CD4-positive, alpha-beta T cell treated with Interferon gamma for 1 hour (primary cell): ENCODE results near the gene DLGAP1.

Experiments used
- DNase-seq: peaks from one replicate; pipeline ENCODE4 v3.0.0-alpha.2; 2020

Gene DLGAP1

DNA sequence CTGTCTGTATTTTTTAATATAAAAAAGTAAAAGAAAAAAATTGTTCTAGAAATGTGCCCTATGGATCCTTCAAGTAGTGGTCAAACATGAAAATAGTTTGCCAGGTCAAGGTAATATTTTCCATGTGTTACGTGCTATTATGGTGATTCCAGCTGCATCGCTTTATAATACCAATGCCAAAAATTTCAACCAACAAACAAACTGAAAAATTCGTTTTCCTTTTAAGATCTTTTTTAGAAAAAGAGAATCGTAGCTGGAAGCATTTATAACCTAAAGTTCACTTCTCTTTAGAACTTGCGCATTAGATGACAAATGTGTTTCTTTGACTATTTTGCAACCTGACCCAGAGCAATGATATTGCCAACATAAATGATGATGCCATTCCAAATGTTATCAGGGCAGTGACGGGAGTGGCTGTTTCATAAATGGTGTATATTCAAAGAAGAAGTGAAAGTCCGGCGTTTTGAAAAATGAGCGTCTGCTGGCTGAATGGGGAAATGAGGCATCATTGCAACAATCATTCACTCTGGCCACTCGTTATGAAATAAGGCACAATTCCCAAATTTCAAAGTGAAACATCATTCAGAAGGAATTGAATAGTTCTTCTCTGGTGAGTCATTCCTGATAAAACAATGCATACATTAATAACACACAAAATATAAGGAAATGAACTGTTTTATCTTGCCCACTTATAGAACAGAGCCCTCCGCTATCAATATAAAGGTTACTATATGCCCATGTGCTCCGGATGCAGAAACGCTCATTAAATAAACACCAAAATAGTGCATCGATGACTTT, 707.7 kb downstream of the DLGAP1 start:
- DNase-seq = peak; percentile 45

DNA sequence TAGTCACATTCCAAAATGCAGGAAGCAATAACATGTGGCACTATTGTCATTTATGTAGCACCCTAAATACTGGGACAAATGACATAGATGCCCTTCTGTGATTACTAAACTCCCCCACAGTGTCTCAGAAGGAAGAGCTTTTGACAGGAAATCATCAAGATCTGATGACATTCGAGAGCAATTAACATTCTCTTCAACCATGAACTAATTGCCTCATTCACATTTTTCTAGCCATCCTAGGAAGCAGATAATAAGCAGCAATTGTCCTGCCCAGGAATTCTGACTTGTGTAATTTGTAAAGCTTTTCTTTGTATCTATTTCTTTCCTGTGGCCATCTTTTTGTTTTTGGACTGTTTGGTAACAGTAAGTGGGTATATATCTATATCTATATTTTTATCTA, 712.6 kb downstream of the DLGAP1 start:
- no peak for DNase-seq

DNA sequence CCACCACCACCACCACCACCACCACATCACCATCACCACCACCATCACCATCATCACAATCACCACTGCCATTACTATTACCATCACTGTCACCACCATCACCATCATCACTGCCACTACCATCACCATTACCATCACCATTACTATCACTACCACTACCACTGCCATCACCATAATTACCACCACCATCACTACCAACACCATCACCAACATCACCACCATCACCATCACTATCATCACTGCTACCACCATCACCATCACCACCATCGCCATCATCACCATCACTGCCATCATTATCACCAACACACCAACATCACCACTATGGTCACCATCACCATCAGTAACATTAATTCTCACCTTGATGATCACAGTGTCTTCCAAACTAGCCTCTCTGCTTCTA, 713.8 kb downstream of the DLGAP1 start:
- DNase-seq = no peak

DNA sequence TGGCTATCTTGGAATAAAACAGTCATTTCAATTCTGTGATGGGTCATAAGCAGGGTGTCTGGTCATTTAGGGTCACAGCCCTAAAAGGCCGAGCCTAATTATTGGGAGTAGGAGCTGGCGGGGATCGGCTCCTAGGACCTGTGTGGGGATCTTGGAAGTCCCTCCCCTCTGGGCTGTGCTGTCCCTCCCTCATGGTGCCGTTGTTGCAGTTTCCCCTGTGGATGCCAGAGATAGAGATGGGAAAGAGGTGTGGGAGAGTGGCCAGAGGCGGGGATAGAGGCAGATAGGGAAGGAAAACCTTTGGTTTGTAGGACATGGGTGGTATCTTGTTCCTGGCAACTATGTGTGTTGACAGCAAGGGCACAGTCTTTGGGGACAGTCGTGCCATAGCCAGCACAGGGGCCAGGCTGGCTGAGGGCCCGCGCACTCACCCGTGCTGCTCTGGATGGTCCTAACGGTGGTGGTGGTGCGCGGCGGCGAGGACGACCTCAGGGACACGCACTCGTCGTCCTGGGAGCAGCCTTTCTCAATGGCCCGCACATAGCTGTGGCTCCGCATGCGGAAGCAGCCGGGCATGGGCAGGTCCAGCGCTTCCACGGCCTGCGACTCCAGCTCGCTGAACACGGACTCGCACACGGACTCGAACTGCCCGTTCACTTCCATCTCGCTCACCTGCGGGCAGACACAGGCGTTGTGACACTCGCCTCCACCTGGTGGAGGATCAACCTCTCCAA, 726.2 kb downstream of the DLGAP1 start:
- DNase-seq = no peak

DNA sequence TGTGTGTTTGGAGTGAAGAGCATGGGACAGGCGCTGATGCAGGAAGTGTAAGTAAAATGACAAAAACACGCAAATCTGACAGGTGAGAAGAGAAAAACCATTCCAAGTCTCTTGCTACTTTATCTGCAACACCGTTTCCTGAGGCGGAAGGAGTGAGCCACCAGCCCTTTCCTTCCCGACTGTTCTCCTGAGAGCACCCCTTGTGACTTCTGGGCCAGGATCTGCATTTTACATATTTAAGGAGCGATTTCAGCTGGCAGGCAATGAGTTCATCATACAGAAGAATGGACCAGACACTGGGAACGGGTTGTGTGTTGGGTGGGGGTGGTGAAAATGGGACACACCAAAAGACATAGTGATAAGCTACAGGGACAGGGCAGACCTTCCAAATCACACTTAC, 727.8 kb downstream of the DLGAP1 start:
- DNase-seq = no peak

DNA sequence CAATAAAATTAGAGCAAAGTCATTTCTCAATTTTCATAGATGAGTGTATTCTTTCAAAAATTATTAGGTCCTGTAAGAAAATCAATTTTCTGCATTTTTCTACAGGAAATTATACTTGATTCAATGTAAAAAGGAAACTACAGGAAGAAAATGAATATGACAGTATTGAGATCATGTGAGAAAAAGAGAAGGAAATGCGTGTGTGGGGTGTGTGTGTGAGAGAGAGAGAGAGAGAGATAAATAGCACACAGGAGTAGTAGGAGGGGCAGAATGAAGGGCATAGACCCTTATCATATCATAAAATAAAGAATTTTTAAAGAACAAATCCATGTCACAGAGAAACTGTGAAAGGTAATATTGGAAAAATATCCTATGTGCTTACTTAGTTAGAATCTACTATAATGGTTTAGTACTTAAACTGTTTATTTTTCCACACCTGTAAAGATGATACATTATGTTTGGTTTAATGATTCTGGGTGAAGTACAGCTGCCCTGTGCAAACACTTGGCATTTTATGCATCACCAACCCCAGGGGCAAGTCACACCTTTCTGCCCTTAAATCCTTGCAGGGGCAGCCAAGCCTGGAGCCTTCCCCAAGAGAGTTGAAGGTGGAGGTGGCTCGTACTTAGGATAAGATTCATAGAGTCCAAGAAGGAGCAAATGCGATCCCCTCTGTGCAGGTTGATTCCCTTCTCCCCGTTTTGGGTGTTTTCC, 728.7 kb downstream of the DLGAP1 start:
- DNase-seq = no peak

- DNase-seq = no peak
Measured at GRCh38 chr18:3725115-3725514, 730.0 kb downstream of the DLGAP1 start.

DNA sequence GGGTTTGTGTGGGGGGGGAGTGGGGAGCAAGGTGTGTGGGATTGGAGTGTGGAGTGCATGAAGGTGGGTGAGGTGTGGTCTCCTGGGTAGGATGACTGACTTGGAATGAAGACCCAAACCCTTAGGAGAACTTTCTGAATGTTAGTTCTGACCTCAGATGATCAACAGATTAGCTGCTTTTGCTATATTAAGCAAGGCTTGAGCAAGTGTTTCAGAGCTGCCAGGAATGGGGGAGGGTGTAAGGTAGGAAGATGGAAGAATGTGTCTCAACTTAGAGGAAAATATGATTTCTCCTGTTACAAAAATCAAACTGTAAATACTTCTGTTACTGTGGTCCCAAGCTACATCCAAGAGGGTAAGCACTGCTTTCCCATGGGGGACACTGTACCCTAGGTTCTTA, 731.6 kb downstream of the DLGAP1 start:
- DNase-seq = no peak

DNA sequence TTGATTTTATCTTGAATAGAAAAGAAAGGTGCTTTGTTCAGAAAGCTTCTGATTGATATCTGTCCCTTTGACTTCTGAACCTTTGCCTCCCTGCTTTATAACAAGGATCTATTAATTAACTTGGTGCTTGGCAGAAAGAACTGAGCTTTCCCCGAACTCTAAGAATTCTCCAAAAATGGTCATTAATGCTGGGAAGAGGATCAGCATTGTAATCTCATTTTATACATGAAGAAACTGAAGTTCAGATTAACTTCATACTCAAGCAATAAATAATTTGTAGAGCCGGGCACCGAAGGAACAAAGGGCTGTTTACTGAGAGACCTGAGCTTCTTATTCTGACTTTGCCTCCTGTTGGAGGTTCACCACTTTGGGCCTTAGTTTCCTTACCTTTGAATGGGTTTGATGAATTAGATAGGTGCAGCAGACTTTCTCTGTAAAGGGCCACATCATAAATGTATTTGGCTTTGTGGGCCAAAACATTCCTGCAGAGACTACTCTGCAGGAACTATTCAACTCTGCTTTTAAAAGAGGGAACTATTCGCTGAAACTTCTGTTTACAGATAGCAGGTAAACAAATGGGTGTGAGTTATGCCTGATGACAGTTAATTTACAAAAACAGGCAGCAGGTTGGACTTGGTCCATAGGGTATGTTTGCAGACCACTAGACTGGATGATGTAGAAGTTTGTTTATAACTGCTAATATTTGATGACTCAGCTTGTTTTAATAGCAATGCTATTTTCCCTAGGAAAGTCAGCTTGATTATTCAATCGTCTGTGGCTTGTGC, 732.3 kb downstream of the DLGAP1 start:
- DNase-seq = no peak

GRCh38 chr18:3721771-3722648, 733.1 kb downstream of the DLGAP1 start:
- no peak for DNase-seq

DNA sequence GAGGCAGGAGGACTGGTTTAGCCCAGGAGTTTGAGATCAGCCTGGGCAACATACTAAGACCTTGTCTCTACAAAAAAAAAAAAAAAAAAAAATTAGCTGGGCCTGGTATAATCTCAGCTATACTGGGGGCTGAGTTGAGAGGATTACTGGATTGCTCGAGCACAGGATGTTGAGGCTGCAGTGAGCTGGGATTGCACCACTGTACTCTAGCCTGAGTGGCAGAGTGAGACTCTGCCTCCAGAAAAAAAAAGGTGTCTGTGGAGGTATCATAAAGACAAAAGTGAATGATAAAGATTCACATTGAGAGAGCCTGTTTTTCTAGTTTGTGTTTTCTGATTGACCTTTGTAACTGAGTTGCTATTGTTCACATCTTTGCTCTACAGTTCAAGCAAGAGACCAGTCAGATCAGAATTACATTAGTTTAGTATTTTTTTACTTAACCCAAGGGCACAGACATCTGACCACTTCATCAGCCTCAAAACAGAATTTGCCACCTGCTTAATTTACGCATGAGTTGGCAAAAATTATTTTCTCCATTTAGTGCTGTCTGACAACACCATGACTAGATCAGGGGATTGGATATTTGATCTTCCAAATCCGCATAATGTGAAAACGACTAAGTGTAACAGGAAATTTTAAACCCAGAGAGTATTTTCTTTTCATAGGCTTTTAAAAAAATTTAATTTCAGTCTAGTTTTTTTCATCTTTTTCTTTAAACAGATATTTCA, 734.1 kb downstream of the DLGAP1 start:
- no peak for DNase-seq

- DNase-seq = no peak
Measured at GRCh38 chr18:3720159-3720558, 734.9 kb downstream of the DLGAP1 start.

- no peak for DNase-seq
Measured at GRCh38 chr18:3717376-3718025, 737.6 kb downstream of the DLGAP1 start.

GRCh38 chr18:3716116-3716660, 738.9 kb downstream of the DLGAP1 start:
- no peak for DNase-seq

DNA sequence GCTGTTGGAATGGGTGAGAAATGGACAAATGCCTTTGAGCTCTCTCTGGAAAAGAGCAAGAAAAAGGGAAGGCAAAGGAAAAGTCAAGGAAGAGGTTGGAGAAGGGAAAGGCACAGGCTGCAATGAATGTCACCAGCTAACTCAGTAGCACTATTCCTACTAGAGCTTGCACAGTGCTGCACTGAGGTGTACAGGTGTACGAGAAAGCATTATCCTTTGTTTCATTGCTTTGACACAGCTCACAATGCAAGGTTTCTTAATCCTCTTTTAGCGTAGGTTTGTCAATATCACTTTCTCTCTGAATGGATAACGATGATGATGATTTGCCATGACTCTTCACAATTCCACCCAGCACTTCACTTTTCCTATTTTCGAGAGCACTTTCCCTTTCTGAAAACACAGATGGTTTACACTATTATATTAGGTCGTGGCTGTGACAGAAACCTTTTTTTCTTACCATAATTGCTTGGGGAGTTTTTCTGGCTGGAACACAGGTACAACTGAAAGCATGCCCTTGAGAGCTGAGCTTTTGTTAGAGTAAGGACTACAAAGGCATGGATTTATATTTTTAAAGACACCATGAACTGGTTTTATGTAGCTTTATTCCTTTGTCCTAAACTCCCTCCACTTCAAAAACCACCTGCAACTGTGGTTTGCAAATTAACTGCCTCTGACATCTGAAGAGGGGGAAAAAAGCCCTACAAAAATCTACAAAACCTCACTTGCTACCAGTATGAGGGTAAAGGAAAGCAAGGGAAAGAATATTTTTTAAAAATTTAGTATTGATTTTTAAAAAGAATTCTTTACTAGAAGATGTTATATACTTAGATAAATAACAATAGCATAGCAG, 739.7 kb downstream of the DLGAP1 start:
- DNase-seq = no peak

- DNase-seq = no peak
Measured at GRCh38 chr18:3713708-3714107, 741.4 kb downstream of the DLGAP1 start.

GRCh38 chr18:3713166-3713565, 741.9 kb downstream of the DLGAP1 start:
- no peak for DNase-seq

DNA sequence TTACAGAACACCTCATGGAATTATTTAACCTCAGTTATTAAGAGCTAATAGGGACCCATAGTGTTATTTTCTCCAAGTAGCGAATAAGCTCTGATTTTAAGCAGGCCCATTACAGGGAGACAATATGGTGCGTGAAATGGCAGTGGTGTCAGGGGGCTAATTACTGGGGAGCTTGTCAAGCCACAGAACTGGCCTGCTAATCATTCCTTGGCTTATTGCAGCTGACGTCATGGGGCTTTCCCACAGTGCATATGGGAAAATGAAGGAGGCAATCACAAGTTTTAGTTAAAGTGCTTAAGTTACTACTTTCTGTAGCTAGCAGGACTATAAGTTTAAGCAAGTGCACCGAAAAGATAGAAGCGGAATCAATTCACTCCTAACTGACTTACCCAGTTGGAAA, 742.6 kb downstream of the DLGAP1 start:
- DNase-seq = no peak

DNA sequence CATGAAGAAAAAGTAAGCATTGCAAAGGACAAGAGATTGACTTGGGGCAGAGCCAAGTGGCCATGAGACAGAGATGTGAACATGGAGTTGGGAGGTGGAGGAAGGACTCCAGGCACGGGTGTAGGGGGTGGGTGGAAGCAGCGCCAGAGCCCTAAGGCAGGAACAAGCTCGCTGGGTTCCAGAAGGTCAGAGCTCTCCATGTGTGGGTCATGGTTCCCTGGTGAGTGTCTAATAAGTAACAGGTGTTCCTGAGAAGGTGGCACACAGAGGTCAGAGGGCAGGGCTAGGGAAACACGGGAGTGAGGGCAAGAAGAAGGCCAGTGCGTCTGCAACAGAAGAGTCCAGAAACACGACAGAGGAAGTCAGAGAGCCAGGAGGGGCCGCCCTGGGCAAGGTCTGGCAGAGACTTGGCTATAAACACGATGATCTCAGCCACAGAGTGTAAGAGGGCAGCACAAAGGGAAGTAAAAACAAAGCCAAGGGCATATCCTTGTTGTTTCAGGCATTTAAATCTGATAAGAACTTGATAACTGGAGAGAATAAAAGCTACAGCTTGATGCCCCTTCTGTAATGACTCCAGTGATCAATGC, 744.3 kb downstream of the DLGAP1 start:
- peak; percentile 7 for DNase-seq
